RWPE2 (cell line): ENCODE measurements around the gene ITGA5.

Source experiments
- ATAC-seq: fragments of 200-7000 bp; cut with Tn5 transposase; 3 replicates; pipeline ENCODE4 v1.9.1; 2021; ENCODE audit warnings: low read depth
- DNase-seq: peaks from one replicate; pipeline ENCODE4 v3.0.0-alpha.2; 2020; ENCODE audit warnings: low spot score
- H3K27ac ChIP-seq: fragments of 450-650 bp; 2 replicates; pipeline ENCODE4 v1.5.1; 2017; ENCODE audit warnings: mild to moderate bottlenecking; ENCODE audit not compliant: poor library complexity, severe bottlenecking
- H3K27me3 ChIP-seq: fragments of 250-450 bp; sonication (Bioruptor Pico); 2 replicates; pipeline ENCODE4 v1.5.1; 2021; ENCODE audit warnings: mild to moderate bottlenecking, moderate library complexity; ENCODE audit not compliant: insufficient read depth, poor library complexity, severe bottlenecking
- H3K36me3 ChIP-seq: fragments of 250-450 bp; sonication (Bioruptor Pico); 2 replicates; pipeline ENCODE4 v1.5.1; 2020; ENCODE audit warnings: low read depth, mild to moderate bottlenecking, moderate library complexity
- H3K4me1 ChIP-seq: fragments of 250-450 bp; sonication (Bioruptor Pico); 2 replicates; pipeline ENCODE4 v1.5.1; 2021; ENCODE audit warnings: mild to moderate bottlenecking, moderate library complexity; ENCODE audit not compliant: insufficient read depth, poor library complexity, severe bottlenecking
- H3K4me3 ChIP-seq: fragments of 250-450 bp; sonication (Bioruptor Pico); 2 replicates; pipeline ENCODE4 v1.5.1; 2021; ENCODE audit warnings: mild to moderate bottlenecking, moderate library complexity; ENCODE audit not compliant: severe bottlenecking
- H3K9me3 ChIP-seq: fragments of 250-450 bp; sonication (Bioruptor Pico); 2 replicates; pipeline ENCODE4 v1.5.1; 2021; ENCODE audit warnings: mild to moderate bottlenecking, moderate library complexity; ENCODE audit not compliant: severe bottlenecking
- CTCF ChIP-seq: fragments of 450-650 bp; IDR thresholded peaks from one replicate; pipeline ENCODE4 v1.5.1; 2017; ENCODE audit warnings: mild to moderate bottlenecking, moderate library complexity; ENCODE audit not compliant: poor library complexity, severe bottlenecking

ITGA5 gene

GRCh38 chr12:54405573-54405972 is 13.5 kb downstream of the ITGA5 start:
- Histone ChIP-seq H3K27me3 (no peaks in the 10 kb centered on the region), H3K36me3 (peaks cover 100% of the 10 kb centered on the region), H3K4me3 (no peak overlapping the region), H3K4me1 (no peaks in the 10 kb centered on the region), H3K9me3 (no peaks in the 10 kb centered on the region), H3K27ac (no peak overlapping the region)
- no peak for ATAC-seq
- DNase-seq = no peak
- TF ChIP-seq CTCF = no peak

GRCh38 chr12:54405106-54405505 is 14.0 kb downstream of the ITGA5 start:
- no peak for TF ChIP-seq CTCF
- no peak for ATAC-seq
- peaks cover 100% of the 10 kb centered on the region for H3K36me3 ChIP-seq
- no peak overlapping the region for H3K27ac ChIP-seq
- H3K4me1 ChIP-seq = no peaks in the 10 kb centered on the region
- DNase-seq = no peak
- H3K4me3 ChIP-seq = no peak overlapping the region
- H3K9me3 ChIP-seq = no peaks in the 10 kb centered on the region
- H3K27me3 ChIP-seq = no peaks in the 10 kb centered on the region

GRCh38 chr12:54404061-54405004 is 14.7 kb downstream of the ITGA5 start:
- Histone ChIP-seq H3K27me3 (no peaks in the 10 kb centered on the region), H3K4me3 (no peak overlapping the region), H3K27ac (no peak overlapping the region), H3K36me3 (peaks cover 100% of the 10 kb centered on the region), H3K4me1 (no peaks in the 10 kb centered on the region), H3K9me3 (no peaks in the 10 kb centered on the region)
- ATAC-seq (no peak), DNase-seq (no peak)
- TF ChIP-seq CTCF = peak; percentile 85

GRCh38 chr12:54401119-54401518 is 17.9 kb downstream of the ITGA5 start:
- peaks cover 100% of the 10 kb centered on the region for H3K36me3 ChIP-seq
- no peak overlapping the region for H3K27ac ChIP-seq
- no peaks in the 10 kb centered on the region for H3K27me3 ChIP-seq
- H3K9me3 ChIP-seq = no peaks in the 10 kb centered on the region
- H3K4me3 ChIP-seq = no peak overlapping the region
- H3K4me1 ChIP-seq = no peaks in the 10 kb centered on the region
- ATAC-seq (peak; percentile 13; the same call in 1 of the 3 replicates), DNase-seq (no peak)
- no peak for TF ChIP-seq CTCF
